GM15510 (cell line): ENCODE measurements around the gene INAVA.

Source experiments
- POLR2A ChIP-seq: IDR thresholded peaks from 3 replicates; pipeline ENCODE4 v1.6.1; 2011; ENCODE audit warnings: borderline replicate concordance; ENCODE audit not compliant: insufficient read length; ENCODE audit errors: extremely low read depth

The INAVA gene

GRCh38 chr1:200900877-200901276 lies 6.2 kb downstream of the INAVA start:
- no peak for TF ChIP-seq POLR2A

DNA sequence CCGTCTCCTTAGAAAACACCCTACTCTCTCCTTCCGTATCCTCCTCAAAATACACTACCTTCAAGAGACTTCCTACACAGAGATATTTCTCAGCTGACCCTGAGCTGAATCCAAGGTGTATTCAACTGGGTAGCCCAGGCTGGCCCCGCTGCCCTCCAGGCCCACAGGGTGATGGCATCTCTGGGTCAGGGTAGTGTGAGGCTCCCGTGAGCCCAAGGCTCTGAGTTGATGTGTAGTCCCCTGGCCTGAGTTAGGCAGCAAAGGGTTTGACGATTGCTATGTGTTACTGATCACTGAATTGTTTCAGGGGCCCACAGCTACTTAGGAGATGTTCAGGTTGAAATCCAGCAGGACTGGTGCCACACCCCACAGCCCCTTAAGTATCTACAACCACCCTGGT lies 6.7 kb downstream of the INAVA start:
- TF ChIP-seq POLR2A: no peak

GRCh38 chr1:200901796-200902444 lies 7.2 kb downstream of the INAVA start:
- TF ChIP-seq POLR2A: no peak

DNA sequence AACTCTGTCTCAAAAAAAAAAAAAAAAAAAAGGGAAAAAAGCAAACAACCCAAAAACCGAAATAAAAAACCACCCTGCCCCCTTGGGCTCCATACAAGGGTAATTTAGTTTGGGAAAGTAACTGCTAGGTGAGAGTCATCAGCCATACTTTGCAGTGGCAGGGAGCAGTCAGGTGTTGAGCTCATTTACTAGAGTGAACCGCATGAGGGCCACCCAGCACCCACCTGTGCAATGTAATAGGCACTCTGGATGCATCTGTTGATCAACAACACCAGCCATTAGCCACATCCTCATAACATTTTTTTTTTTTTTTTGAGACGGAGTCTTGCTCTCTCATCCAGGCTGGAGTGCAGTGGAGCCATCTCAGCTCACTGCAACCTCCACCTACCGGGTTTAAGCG lies 9.1 kb downstream of the INAVA start:
- no peak for TF ChIP-seq POLR2A

- no peak for TF ChIP-seq POLR2A
Observed at GRCh38 chr1:200904772-200905171, 10.1 kb downstream of the INAVA start.

- no peak for TF ChIP-seq POLR2A
Observed at GRCh38 chr1:200905411-200906052, 10.8 kb downstream of the INAVA start.

GRCh38 chr1:200906491-200906890 lies 11.8 kb downstream of the INAVA start:
- no peak for TF ChIP-seq POLR2A

- no peak for TF ChIP-seq POLR2A
Observed at GRCh38 chr1:200907611-200908097, 13.0 kb downstream of the INAVA start.

DNA sequence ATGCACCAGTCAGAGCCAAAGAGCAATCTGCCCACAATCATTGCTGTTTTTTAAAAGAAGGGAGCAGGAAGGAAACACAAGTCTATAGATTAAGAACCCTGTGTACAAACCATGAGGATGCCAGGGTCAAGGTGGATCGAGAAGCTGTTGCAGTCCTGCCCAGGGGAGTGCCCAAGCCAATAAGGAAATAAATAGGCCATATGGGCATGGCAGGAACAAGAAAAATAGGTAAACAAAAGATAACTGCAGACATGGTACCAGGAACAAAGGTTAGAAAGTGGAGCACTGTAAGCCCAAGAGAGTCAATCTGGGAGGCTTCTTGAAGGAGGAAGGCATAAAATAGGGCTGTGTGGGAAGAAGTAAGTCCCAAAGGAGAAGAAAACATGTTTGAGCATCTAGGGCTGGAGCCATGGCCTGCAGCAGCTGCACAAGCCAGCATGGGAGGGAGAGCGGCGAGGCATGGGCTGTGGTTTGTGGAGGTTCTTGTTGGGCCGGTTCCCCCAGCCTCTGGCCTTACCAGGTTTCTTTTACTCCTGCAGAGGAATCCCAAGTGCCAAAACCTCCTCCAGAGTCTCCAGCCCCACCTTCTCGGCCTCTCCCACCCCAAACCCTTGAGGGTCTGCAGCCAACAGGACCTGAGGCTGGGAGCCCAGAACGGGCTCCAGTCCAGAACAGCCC lies 13.6 kb downstream of the INAVA start:
- no peak for TF ChIP-seq POLR2A

GRCh38 chr1:200909071-200909470 lies 14.4 kb downstream of the INAVA start:
- TF ChIP-seq POLR2A: no peak

DNA sequence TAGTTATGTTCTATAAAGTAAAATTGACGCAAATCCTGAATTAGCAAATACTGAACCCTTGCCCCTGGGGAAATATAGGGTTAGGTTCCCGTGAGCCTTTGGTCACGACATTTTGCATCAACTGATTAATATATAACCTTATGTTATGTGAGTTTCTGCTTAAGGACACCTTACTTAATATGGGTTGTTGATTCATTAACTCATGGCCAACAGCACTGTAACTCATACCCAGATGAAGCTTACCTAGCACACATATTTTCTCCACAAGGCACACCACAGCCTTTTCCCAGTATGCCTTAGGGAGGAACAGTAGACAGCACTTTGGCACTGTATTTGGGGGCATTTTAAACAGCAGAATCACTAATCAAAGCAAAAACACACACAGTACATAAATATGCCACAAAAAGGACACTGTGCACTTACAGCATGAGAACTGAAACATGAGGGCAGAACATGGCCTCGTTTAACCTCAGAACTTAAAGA lies 15.1 kb downstream of the INAVA start:
- no peak for TF ChIP-seq POLR2A

DNA sequence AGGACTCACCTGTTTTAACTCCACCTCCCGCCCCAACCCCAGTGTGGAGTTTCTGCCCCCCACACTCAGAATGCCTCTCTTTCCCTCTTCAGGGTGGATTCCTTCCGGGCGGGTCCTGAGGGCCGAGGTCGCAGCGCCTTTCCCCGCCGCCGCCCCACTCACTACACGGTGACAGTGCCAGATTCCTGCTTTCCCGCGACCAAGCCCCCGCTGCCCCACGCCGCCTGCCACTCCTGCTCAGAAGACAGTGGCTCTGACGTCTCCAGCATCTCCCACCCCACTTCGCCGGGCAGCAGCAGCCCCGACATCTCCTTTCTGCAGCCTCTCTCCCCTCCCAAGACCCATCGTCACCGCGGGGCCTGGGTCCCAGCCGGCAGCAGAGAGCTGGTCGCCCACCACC lies 16.7 kb downstream of the INAVA start:
- no peak for TF ChIP-seq POLR2A

- no peak for TF ChIP-seq POLR2A
Observed at GRCh38 chr1:200912737-200913407, 18.2 kb downstream of the INAVA start.

- no peak for TF ChIP-seq POLR2A
Observed at GRCh38 chr1:200916152-200916551, 21.5 kb downstream of the INAVA start.

DNA sequence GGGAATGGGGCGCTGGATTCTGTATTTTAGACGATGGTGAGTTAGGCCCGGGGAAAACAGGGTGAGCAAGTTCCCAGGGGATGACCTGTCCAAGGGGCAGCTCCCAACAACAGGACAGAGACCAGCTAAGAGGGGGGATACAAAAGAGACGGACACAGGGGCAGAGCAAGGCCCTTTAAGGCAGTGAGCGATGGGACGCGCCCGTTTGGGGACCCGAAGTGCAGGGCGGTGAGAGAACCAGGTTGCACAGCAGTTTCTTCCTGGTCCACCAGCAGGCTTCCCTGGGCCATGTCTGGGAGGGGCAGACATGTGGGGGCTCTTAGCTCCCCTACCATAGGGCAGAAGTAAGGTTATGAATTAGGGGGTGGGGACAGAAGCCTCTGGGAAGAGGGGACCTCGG lies 22.0 kb downstream of the INAVA start:
- TF ChIP-seq POLR2A: no peak

GRCh38 chr1:200917291-200917817 lies 22.7 kb downstream of the INAVA start:
- no peak for TF ChIP-seq POLR2A

DNA sequence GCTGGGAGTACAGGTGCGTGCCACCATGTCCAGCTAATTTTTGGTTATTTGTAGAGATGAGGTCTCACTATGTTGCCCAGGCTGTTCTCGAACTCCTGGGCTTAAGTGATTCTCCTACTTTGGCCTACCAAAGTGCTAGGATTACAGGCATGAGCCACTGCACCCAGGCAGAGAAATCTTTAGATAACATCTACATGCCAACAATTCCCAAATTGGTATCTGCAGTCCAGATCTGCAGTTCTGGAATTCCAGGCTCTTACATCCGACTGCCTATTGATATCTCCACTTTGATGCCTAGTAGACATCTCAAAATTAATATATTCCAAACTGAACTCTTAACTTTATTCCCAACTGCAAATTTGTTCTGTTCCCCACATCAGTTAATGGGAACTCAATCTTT lies 23.3 kb downstream of the INAVA start:
- TF ChIP-seq POLR2A: no peak
